VCaP (cell line): ENCODE data around the gene WDR31.
A peak's percentile ranks its signal among the peaks of the same experiment; 100 is the strongest.
"Not testable (repeated sequence)": the region's sequence is repeated elsewhere in the genome, so short reads cannot be mapped to it uniquely, and the experiment has no call there.

Experiments
- H3K27ac ChIP-seq: fragments of 450-650 bp; 2 replicates; pipeline ENCODE4 v1.5.1; 2017
- CTCF ChIP-seq: fragments of 450-650 bp; conservative IDR thresholded peaks from 2 replicates; pipeline ENCODE4 v1.5.1; 2017; ENCODE audit warnings: mild to moderate bottlenecking, moderate library complexity

WDR31 gene

GRCh38 chr9:113380869-113381378 lies 40.8 kb upstream of the WDR31 start:
- TF ChIP-seq CTCF, result no peak
- peak overlapping the region; percentile 77; the same call in 1 of the 2 replicates for H3K27ac ChIP-seq

GRCh38 chr9:113379829-113380210 lies 39.7 kb upstream of the WDR31 start:
- not testable (repeated sequence) for H3K27ac ChIP-seq

DNA sequence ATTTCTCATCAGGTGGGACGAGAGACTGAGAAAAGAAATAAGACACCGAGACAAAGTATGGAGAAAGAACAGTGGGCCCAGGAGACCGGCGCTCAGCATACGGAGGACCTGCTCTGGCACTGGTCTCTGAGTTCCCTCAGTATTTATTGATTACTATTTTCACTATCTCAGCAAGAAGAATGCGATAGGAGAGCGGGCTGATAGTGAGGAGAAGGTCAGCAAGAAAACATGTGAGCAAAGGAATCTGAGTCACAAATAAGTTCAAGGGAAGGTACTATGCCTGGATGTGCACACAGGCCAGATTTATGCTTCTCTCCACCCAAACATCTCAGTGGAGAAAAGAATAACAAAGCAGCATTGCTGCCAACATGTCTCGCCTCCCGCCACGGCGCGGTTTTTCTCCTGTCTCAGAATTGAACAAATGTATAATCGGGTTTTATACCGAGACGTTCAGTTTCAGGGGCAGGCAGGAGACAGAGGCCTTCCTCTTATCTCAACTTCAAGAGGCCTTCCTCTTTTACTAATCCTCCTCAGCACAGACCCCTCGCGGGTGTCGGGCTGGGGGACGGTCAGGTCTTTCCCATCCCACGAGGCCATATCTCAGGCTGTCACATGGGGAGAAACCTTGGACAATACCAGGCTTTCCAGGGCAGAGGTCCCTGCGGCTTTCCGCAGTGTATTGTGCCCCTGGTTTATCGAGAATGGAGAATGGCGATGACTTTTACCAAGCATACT lies 39.2 kb upstream of the WDR31 start:
- not testable (repeated sequence) for H3K27ac ChIP-seq

DNA sequence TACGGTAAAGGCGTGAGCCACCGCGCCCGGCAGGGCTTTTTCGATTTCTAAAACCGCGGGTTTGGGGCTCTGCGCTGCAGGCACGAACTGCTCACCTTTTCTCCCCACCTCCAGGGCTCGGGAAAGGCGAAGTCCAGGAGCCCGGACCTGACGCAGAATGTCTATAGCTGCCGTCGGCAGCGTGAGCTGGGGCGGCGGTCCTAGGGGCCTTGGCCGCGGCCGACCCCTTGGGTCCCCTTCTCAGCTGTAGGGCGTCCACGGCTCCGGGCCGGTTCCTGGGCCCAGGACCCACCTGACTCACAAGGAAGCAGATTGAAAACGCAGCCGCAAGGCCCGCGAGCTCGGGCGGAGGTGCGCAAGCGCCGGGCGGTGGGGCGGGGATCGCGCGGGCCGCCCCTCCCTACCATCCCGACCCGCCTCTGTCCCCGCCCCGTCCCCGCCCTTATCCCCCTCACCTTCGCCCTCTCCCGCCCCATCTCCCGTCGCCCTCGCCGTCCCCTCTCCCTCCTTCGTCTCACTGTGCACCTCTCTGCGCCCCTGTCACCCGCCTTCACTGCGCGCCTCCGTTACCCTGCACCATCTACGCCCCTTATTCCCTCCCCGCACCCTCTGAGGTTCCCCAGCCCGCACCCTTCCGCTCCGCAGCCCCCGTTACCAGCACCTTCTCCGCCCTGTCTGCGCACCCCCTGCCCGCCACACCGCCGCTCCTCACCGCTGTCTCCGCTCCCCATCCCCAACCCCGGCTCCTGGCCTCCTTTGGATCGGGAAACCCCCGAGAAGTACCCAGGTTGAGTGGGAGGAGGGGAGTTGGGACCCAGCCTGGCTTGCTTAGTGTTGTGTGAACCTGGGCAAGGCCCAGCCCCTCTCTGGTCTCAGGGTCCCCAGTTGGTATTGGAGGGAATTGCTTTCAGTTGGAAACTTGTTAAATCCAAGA lies 36.8 kb upstream of the WDR31 start, which contains the start of gene HDHD3:
Gene HDHD3, minus strand, starts transcription at position 353 of the 934 bp plus-strand sequence. CDS start 2,632 bp downstream, outside the sequence.
- TF ChIP-seq CTCF, result no peak
- peak within 1 kb of the TSS; percentile 86 for H3K27ac ChIP-seq

GRCh38 chr9:113375057-113376023 lies 35.3 kb upstream of the WDR31 start:
- TF ChIP-seq CTCF, result no peak
- peak overlapping the region; percentile 86; the same call in 1 of the 2 replicates for H3K27ac ChIP-seq

- H3K27ac ChIP-seq, result no peak overlapping the region
Observed at GRCh38 chr9:113373676-113374392, 33.8 kb upstream of the WDR31 start.

GRCh38 chr9:113373256-113373655 lies 33.2 kb upstream of the WDR31 start:
- H3K27ac ChIP-seq, result no peak overlapping the region
- no peak for TF ChIP-seq CTCF

More at GRCh38 chr9:113373676-113374392, 33.8 kb upstream of the WDR31 start:
- no peak for TF ChIP-seq CTCF
